Measurements from ENCODE around the gene ZNF609.
"Not testable (repeated sequence)": the region's sequence is repeated elsewhere in the genome, so short reads cannot be mapped to it uniquely, and the experiment has no call there.

The ZNF609 gene

DNA sequence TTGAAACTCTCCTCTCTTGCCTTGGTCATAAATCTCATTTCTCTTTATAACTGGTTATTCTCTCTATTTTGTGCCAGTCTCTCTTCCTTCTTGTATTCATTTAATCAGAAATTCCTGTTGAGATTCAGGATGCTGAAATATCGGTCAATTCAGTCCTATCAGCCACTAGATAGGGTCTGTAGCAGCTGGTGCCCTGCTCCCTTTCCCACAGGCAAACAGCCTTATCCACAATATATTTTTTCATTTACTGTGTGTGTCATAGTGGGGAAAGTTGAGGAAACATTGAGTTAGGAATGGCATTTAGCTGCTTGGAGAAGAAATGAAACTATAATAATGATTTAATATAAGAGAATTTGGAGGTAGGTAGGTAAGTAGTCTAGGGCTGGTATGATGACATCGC lies 168.7 kb downstream of the ZNF609 start:
- TF ChIP-seq, protein P1, sequence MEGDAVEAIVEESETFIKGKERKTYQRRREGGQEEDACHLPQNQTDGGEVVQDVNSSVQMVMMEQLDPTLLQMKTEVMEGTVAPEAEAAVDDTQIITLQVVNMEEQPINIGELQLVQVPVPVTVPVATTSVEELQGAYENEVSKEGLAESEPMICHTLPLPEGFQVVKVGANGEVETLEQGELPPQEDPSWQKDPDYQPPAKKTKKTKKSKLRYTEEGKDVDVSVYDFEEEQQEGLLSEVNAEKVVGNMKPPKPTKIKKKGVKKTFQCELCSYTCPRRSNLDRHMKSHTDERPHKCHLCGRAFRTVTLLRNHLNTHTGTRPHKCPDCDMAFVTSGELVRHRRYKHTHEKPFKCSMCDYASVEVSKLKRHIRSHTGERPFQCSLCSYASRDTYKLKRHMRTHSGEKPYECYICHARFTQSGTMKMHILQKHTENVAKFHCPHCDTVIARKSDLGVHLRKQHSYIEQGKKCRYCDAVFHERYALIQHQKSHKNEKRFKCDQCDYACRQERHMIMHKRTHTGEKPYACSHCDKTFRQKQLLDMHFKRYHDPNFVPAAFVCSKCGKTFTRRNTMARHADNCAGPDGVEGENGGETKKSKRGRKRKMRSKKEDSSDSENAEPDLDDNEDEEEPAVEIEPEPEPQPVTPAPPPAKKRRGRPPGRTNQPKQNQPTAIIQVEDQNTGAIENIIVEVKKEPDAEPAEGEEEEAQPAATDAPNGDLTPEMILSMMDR (IDR thresholded peaks at IDR 0.05): no peak
- Histone ChIP-seq H3K9me3 (no peaks in the 10 kb centered on the region), H3K27me3 (no peaks in the 10 kb centered on the region), H3K36me3 (no peaks in the 10 kb centered on the region), H3K4me3 (ENCODE audit: low read depth in 1 of 2, low read length in 1 of 2) (no peak overlapping the region), H3K4me1 (ENCODE audit: control insufficient read depth in 1 of 2, insufficient read depth in 1 of 2, low read depth in 1 of 2, low read length in 1 of 2) (peaks cover 13 to 18% of the 10 kb centered on the region in 2 experiments), H3K27ac (no peak overlapping the region)

DNA sequence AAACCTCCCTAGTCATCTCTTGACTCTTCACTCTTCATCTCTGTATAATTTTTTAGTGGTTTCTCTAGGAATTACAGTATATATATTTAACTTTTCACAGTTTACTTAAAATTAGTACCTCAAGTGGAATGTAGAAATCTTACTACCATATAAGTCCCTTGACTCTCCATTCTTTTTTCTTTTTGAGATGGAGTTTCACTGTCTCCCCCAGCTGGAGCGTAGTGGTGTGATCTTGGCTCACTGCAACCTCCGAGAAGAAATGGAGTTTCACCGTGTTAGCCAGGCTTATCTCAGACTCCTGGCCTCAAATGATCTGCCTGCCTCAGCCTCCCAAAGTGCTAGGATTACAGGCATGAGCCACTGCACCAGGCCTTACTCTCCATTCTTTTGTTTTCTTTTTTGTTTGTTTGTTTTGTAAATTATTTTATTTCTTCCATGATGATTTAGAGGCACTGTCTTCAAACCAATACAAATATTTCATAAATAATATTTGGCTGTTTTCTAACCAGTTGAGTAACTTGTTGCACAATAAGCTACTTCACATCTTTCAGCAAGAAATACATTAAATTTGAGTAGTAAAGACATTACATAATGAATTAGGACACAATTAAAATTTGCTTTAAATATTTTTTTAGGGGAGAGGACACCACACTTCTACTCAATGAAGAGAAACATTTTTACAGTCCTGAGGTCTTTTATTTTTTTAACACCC lies 170.2 kb downstream of the ZNF609 start:
- TF ChIP-seq, protein P1 (IDR thresholded peaks at IDR 0.05): no peak
- H3K27ac ChIP-seq: peak overlapping the region; percentile 66
- H3K9me3 ChIP-seq: no peaks in the 10 kb centered on the region
- no peaks in the 10 kb centered on the region for H3K36me3 ChIP-seq
- no peaks in the 10 kb centered on the region for H3K27me3 ChIP-seq
- H3K4me3 ChIP-seq (ENCODE audit: low read depth in 1 of 2, low read length in 1 of 2): peak overlapping the region in 1 of 2 experiments; percentile 17
- peaks cover 13 to 24% of the 10 kb centered on the region in 2 experiments for H3K4me1 ChIP-seq (ENCODE audit: control insufficient read depth in 1 of 2, insufficient read depth in 1 of 2, low read depth in 1 of 2, low read length in 1 of 2)

DNA sequence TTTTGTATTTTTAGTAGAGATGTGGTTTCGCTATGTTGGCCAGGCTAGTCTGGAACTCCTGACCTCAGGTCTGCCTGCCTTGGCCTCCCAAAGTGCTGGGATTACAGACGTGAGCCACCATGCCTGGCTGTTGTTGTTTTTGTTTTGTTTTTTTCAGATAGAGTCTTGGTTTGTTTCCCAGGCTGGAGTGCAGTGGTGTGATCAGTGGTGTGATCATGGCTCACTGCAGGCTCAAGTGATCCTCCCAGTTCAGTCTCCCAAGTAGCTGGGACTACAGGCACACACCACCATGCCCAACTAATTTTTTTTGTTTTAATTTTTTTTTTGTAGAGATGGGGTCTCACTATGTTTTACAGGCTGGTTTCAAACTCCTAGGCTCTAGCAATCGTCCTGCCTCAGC lies 172.3 kb downstream of the ZNF609 start:
- H3K4me1 ChIP-seq (ENCODE audit: control insufficient read depth in 1 of 2, insufficient read depth in 1 of 2, low read depth in 1 of 2, low read length in 1 of 2): peaks cover 13 to 24% of the 10 kb centered on the region in 2 experiments
- H3K4me3 ChIP-seq (ENCODE audit: low read depth in 1 of 2, low read length in 1 of 2); H3K9me3 ChIP-seq; H3K27me3 ChIP-seq; H3K36me3 ChIP-seq; H3K27ac ChIP-seq: not testable (repeated sequence)

DNA sequence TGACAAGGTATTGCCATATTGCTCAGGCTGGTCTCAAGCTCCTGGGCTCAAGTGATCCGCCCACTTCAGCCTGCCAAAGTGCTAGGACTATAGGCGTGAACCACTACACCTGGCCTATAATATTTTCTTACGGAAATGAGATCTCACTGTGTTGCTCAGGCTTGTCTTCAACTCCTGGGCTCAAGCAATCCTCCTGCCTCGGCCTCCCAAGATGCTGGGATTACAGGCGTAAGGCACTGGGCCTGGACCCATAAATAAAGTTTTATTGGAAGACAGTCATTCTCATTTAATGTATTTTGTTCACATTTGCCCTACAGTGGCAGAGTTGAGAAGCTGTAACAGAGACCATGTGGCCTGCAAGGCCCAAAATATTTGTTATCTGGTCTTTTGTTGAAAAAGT lies 173.0 kb downstream of the ZNF609 start:
- Histone ChIP-seq H3K4me1 (ENCODE audit: control insufficient read depth in 1 of 2, insufficient read depth in 1 of 2, low read depth in 1 of 2, low read length in 1 of 2) (peaks cover 13 to 24% of the 10 kb centered on the region in 2 experiments), H3K27ac (no peak overlapping the region), H3K4me3 (ENCODE audit: low read depth in 1 of 2, low read length in 1 of 2) (no peak overlapping the region), H3K36me3 (no peaks in the 10 kb centered on the region), H3K27me3 (no peaks in the 10 kb centered on the region), H3K9me3 (no peaks in the 10 kb centered on the region)
- TF ChIP-seq, protein P1 (IDR thresholded peaks at IDR 0.05): no peak

DNA sequence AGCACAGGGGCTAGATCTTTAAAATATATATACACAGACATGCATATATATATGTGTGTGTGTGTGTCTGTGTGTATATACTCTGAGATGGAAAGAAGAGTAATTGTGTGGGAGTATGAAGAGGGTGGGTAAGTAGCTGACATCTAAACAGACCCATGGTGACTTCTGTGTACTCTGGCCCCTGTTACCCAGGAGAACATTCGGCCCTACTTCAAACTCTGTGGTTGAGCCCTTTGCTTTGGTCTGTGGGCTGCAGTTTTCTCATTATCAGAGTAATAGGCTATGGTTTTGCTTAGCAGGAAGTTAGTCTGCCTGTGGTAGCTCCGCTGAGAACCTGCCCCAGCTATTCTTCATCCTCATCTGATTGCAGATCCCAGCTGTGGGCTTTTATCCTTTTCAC lies 173.6 kb downstream of the ZNF609 start:
- TF ChIP-seq, protein P1 (IDR thresholded peaks at IDR 0.05): no peak
- Histone ChIP-seq H3K4me1 (ENCODE audit: control insufficient read depth in 1 of 2, insufficient read depth in 1 of 2, low read depth in 1 of 2, low read length in 1 of 2) (peaks cover 16 to 31% of the 10 kb centered on the region in 2 experiments), H3K4me3 (ENCODE audit: low read depth in 1 of 2, low read length in 1 of 2) (no peak overlapping the region), H3K27ac (no peak overlapping the region), H3K36me3 (no peaks in the 10 kb centered on the region), H3K9me3 (no peaks in the 10 kb centered on the region), H3K27me3 (no peaks in the 10 kb centered on the region)

DNA sequence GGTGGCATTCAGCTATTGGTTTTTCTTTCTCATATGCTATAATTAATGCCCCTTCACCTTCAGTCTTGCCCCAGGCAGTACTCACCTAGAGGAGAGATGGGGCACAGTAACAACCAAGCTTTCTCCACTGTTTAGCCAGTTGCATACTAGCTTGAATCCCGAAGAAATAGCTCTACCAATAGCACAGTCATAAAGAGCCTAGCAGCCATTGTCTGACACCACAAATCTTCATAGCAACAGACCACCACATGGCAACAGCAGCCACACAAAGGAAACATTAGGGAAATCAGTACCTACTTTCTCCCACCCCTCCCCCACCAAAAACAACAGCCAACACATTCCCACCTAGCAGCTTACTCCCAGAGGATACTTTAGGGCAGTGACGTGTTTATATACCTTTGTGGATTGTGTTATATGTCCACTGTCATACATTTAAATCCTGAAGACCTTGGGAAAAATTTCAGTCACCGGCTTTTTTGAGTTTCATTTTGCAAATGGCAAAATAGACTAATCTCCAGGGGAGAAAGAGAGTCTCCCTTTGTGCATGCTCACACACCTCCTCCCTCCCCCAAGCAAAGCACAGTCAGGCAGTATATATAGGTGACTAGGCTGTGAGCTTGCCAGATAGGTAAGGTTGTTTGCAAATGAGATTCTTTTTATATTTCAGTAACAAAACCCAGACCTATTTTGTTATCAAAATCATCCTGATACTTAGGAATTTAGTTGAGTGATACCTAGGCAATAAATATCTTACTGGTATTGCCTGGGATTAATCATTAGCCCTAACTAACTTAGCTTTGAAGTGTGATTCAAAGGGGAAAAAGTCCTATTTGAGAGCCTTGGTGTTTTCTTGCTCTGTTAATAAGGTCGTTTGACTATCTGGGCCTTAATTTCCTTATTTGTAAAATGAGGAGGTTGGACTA lies 174.5 kb downstream of the ZNF609 start:
- Histone ChIP-seq H3K4me3 (ENCODE audit: low read depth in 1 of 2, low read length in 1 of 2) (no peak overlapping the region), H3K9me3 (no peaks in the 10 kb centered on the region), H3K36me3 (no peaks in the 10 kb centered on the region), H3K27ac (no peak overlapping the region), H3K27me3 (no peaks in the 10 kb centered on the region), H3K4me1 (ENCODE audit: control insufficient read depth in 1 of 2, insufficient read depth in 1 of 2, low read depth in 1 of 2, low read length in 1 of 2) (peaks cover 24 to 39% of the 10 kb centered on the region in 2 experiments)
- TF ChIP-seq, protein P1 (IDR thresholded peaks at IDR 0.05): no peak
